IMR-90 (cell line): ENCODE data around the gene NUDCD2. TPM values are rescaled to one million over a fixed set of nuclear protein-coding genes. Genes with fewer than 3 reads are reported as not detected.
A peak's percentile ranks its signal among the peaks of the same experiment; 100 is the strongest.

Source experiments
- ATAC-seq: fragments of 200-7000 bp; cut with Tn5 transposase; 2 replicates; pipeline ENCODE4 v1.9.1; 2020; ENCODE audit warnings: low read depth, mild to moderate bottlenecking, moderate library complexity
- BruUV-seq: library from RNA; stranded (reverse); fragments of 400-500 nt; replicated peaks from 2 replicates; lab custom pipeline; 2021; lab: Mats Ljungman, UMichigan
- CTCF ChIA-PET: fragments of 300-600 bp; formaldehyde crosslinking; extraction: SDS; loops from one replicate; lab custom pipeline; 2021; ENCODE audit warnings: antibody characterized with exemption; lab: Yijun Ruan, JAX
- POLR2A ChIA-PET: fragments of 300-600 bp; sonication (Branson Sonifier 250); formaldehyde crosslinking; loops from one replicate; lab custom pipeline; 2022; ENCODE audit warnings: antibody characterized with exemption; ENCODE audit not compliant: unreplicated experiment; lab: Charles Lee
- DNase-seq: peaks from one replicate; pipeline ENCODE4 v3.0.0; 2013
- H2AFZ ChIP-seq: replicated peaks from 2 replicates; pipeline ENCODE3; 2013; ENCODE audit warnings: low read length, mild to moderate bottlenecking; ENCODE audit not compliant: poor library complexity
- H2AK5ac ChIP-seq: 2 replicates; pipeline ENCODE4 v1.6.1; 2013; ENCODE audit warnings: low read depth, low read length, inconsistent platforms
- H2AK9ac ChIP-seq: replicated peaks from 2 replicates; pipeline ENCODE3; 2013; ENCODE audit warnings: mild to moderate bottlenecking, low read depth, low read length, moderate library complexity; ENCODE audit not compliant: poor library complexity
- H2BK120ac ChIP-seq: 2 replicates; pipeline ENCODE4 v1.6.1; 2013; ENCODE audit warnings: low read depth, low read length, inconsistent platforms
- H2BK15ac ChIP-seq: 3 replicates; pipeline ENCODE4 v1.6.1; 2013; ENCODE audit warnings: low read depth, low read length, inconsistent platforms
- H2BK20ac ChIP-seq: 2 replicates; pipeline ENCODE4 v1.6.1; 2013; ENCODE audit warnings: low read depth, mild to moderate bottlenecking, inconsistent platforms, low read length, moderate library complexity
- H2BK5ac ChIP-seq: 2 replicates; pipeline ENCODE4 v1.6.1; 2013; ENCODE audit warnings: mild to moderate bottlenecking, low read depth, low read length, inconsistent platforms; ENCODE audit not compliant: poor library complexity, severe bottlenecking
- H3K14ac ChIP-seq: replicated peaks from 2 replicates; pipeline ENCODE4 v1.6.1; 2013; ENCODE audit warnings: low read depth, low read length, inconsistent platforms
- H3K18ac ChIP-seq: 2 replicates; pipeline ENCODE4 v1.6.1; 2013; ENCODE audit warnings: low read depth, low read length, control low read depth
- H3K23ac ChIP-seq: 2 replicates; pipeline ENCODE4 v1.6.1; 2013; ENCODE audit warnings: low read depth, low read length, inconsistent platforms
- H3K27ac ChIP-seq: 2 replicates; pipeline ENCODE4 v1.5.1; 2013; ENCODE audit warnings: mild to moderate bottlenecking, control low read depth, low read length; ENCODE audit not compliant: insufficient read depth
- H3K27me3 ChIP-seq: 2 replicates; pipeline ENCODE4 v1.6.1; 2013; ENCODE audit warnings: low read length; ENCODE audit not compliant: control insufficient read depth, insufficient read depth
- H3K36me3 ChIP-seq: 2 replicates; pipeline ENCODE4 v1.6.1; 2013; ENCODE audit warnings: low read length, mixed read lengths; ENCODE audit not compliant: control insufficient read depth, insufficient read depth
- H3K4ac ChIP-seq: 2 replicates; pipeline ENCODE4 v1.6.1; 2013; ENCODE audit warnings: low read depth, low read length, inconsistent platforms
- H3K4me1 ChIP-seq: 2 replicates; pipeline ENCODE4 v1.6.1; 2013; ENCODE audit warnings: low read length, mixed read lengths; ENCODE audit not compliant: control insufficient read depth, insufficient read depth
- H3K4me2 ChIP-seq: 2 replicates; pipeline ENCODE4 v1.6.1; 2013; ENCODE audit warnings: low read depth, mild to moderate bottlenecking, control low read depth, low read length, moderate library complexity
- H3K4me3 ChIP-seq: 2 replicates; pipeline ENCODE4 v1.5.1; 2013; ENCODE audit warnings: low read depth, mild to moderate bottlenecking, control low read depth, low read length, moderate library complexity; ENCODE audit not compliant: insufficient read depth
- H3K56ac ChIP-seq: 2 replicates; pipeline ENCODE4 v1.6.1; 2013; ENCODE audit warnings: low read length, inconsistent platforms; ENCODE audit not compliant: insufficient read depth; ENCODE audit errors: extremely low read depth
- H3K79me1 ChIP-seq, 2 experiments: 2 replicates each; pipeline ENCODE4 v1.6.1; 2013; ENCODE audit warnings: low read length in 2 of 2, inconsistent platforms in 1 of 2, low read depth in 1 of 2
- H3K9ac ChIP-seq: 2 replicates; pipeline ENCODE4 v1.6.1; 2013; ENCODE audit warnings: low read depth, low read length, control low read depth
- H3K9me1 ChIP-seq: 2 replicates; pipeline ENCODE4 v1.6.1; 2013; ENCODE audit warnings: low read length, inconsistent platforms; ENCODE audit not compliant: insufficient read depth
- H3K9me3 ChIP-seq: 2 replicates; pipeline ENCODE4 v1.6.1; 2013; ENCODE audit warnings: low read length; ENCODE audit not compliant: control insufficient read depth, insufficient read depth
- H4K20me1 ChIP-seq: 2 replicates; pipeline ENCODE4 v1.6.1; 2013; ENCODE audit warnings: low read length, inconsistent platforms; ENCODE audit not compliant: insufficient read depth
- H4K5ac ChIP-seq: 2 replicates; pipeline ENCODE4 v1.6.1; 2013; ENCODE audit warnings: mild to moderate bottlenecking, low read depth, low read length, control low read depth
- H4K8ac ChIP-seq, 2 experiments: 2 replicates each; pipeline ENCODE4 v1.6.1; 2013; ENCODE audit warnings: low read depth in 2 of 2, low read length in 2 of 2, control low read depth in 1 of 2, inconsistent platforms in 1 of 2
- H4K91ac ChIP-seq: 2 replicates; pipeline ENCODE4 v1.6.1; 2013; ENCODE audit warnings: low read depth, low read length, inconsistent platforms; ENCODE audit not compliant: insufficient read depth
- BHLHE40 ChIP-seq: fragments of 150-350 bp; IDR thresholded peaks from 2 replicates; pipeline ENCODE4 v1.6.1; 2016; ENCODE audit warnings: mild to moderate bottlenecking, low read depth, low read length
- CEBPB ChIP-seq: IDR thresholded peaks from 2 replicates; pipeline ENCODE4 v1.6.1; 2012; ENCODE audit warnings: low read depth, low read length, improper control_type of control experiment
- CHD1 ChIP-seq: IDR thresholded peaks from 2 replicates; pipeline ENCODE4 v1.6.1; 2012; ENCODE audit warnings: low read depth, low read length, improper control_type of control experiment
- ELK1 ChIP-seq: fragments of 150-350 bp; IDR thresholded peaks from 2 replicates; pipeline ENCODE4 v1.6.1; 2016; ENCODE audit warnings: low read depth, mild to moderate bottlenecking, low read length, moderate library complexity, borderline replicate concordance
- FOS ChIP-seq: fragments of 150-350 bp; IDR thresholded peaks from 2 replicates; pipeline ENCODE4 v1.6.1; 2016; ENCODE audit warnings: low read depth, low read length
- MAFK ChIP-seq: IDR thresholded peaks from 2 replicates; pipeline ENCODE4 v1.6.1; 2012; ENCODE audit warnings: low read depth, low read length, improper control_type of control experiment
- MAZ ChIP-seq: IDR thresholded peaks from 2 replicates; pipeline ENCODE4 v1.6.1; 2012; ENCODE audit warnings: low read depth, mild to moderate bottlenecking, low read length, improper control_type of control experiment, moderate library complexity, borderline replicate concordance
- MXI1 ChIP-seq: IDR thresholded peaks from 2 replicates; pipeline ENCODE4 v1.6.1; 2012; ENCODE audit warnings: low read depth, mild to moderate bottlenecking, low read length, moderate library complexity, borderline replicate concordance
- NFE2L2 ChIP-seq: fragments of 150-350 bp; IDR thresholded peaks from 2 replicates; pipeline ENCODE4 v1.6.1; 2016; ENCODE audit warnings: low read depth, mild to moderate bottlenecking, low read length
- POLR2A ChIP-seq: IDR thresholded peaks from 2 replicates; pipeline ENCODE4 v1.6.1; 2012; ENCODE audit warnings: mild to moderate bottlenecking, low read depth, low read length
- RAD21 ChIP-seq: IDR thresholded peaks from 2 replicates; pipeline ENCODE4 v1.6.1; 2012; ENCODE audit warnings: low read length, improper control_type of control experiment
- RCOR1 ChIP-seq: IDR thresholded peaks from 2 replicates; pipeline ENCODE4 v1.6.1; 2012; ENCODE audit warnings: mild to moderate bottlenecking, low read length, improper control_type of control experiment; ENCODE audit not compliant: insufficient replicate concordance
- SMC3 ChIP-seq: fragments of 150-350 bp; IDR thresholded peaks from 2 replicates; pipeline ENCODE4 v1.6.1; 2016; ENCODE audit warnings: low read depth, mild to moderate bottlenecking, antibody characterized with exemption, low read length, moderate library complexity
- WGBS, 2 experiments: methylation state at CpG; one replicate each; pipeline versions ENCODE4 v1.1.5 to v1.1.7; 2013; ENCODE audit warnings: missing lambda C conversion rate in 2 of 2; ENCODE audit not compliant: insufficient read length in 1 of 2; ENCODE audit errors: extremely low coverage in 2 of 2; 5-methylcytosine and 5-hydroxymethylcytosine counted together
- dilution Hi-C: fragments of 300-500 bp; cut with HindIII; formaldehyde crosslinking; loops from one replicate; pipeline ENCODE4 v1.14.3; 2018; ENCODE audit warnings: low sequenced_read_pairs; ENCODE audit not compliant: unreplicated experiment
- in situ Hi-C: fragments of 300-500 bp; cut with MboI; formaldehyde crosslinking; loops from 3 replicates; pipeline ENCODE4 v1.14.3; 2019; ENCODE audit warnings: low sequenced_read_pairs, inconsistent platforms, mixed read lengths
- intact Hi-C: fragments of 100-400 bp; cut with micrococcal nuclease; formaldehyde crosslinking; loops from 2 replicates; pipeline ENCODE4 v1.10.0; 2022
- polyA plus RNA-seq, 3 experiments: library from polyadenylated mRNA; depleted of rRNA; stranded (reverse); fragments of >200 nt; gene quantifications; 2 replicates each; pipeline ENCODE4 v1.2.3, GENCODE V29; 2012; ENCODE audit warnings: low replicate concordance in 1 of 3
- total RNA-seq: library from RNA; depleted of rRNA; stranded (reverse); fragments of >200 nt; gene quantifications from 2 replicates; pipeline ENCODE4 v1.2.3, GENCODE V29; 2012
- TF ChIP-seq, protein P1 (sequence below): fragments of 150-350 bp; IDR thresholded peaks from 2 replicates; pipeline ENCODE4 v1.6.1; 2017; ENCODE audit warnings: mild to moderate bottlenecking, antibody characterized with exemption, low read length, low read depth
- TF ChIP-seq, protein P2 (sequence below): conservative IDR thresholded peaks from 2 replicates; pipeline ENCODE4 v1.5.1; 2012; ENCODE audit warnings: mild to moderate bottlenecking, low read depth, low read length, improper control_type of control experiment

The NUDCD2 gene
- total and polyA plus RNA-seq, 2 of the 4 experiments (the other 2 are of a cell fraction) = 3.0 to 3.5 TPM

DNA sequence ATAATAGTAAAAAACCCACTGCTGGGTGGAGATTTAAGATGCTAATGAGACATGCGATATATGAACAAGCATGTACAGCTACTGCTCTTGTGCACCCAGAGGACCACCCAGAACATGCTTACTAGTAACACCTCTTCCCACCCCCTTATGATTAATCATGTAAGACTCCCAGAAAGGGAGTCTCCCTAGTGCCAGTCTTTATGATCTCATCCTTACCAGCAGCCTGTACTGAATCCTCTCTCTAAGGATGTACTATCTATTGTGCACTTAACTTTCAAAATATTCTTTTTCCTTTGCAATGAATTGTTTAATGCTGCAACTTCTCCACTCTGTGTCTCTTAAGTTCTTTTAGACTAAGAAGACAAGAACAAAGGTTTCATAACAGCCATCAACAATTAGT lies 36.4 kb upstream of the NUDCD2 start:
- no peaks in the 10 kb centered on the region for H3K27me3 ChIP-seq
- peaks cover 3% of the 10 kb centered on the region; the same call in 1 of the 2 replicates for H3K36me3 ChIP-seq
- no CpG with 5 or more reads among the region's 1 CpG for WGBS, 2 experiments
- no peak overlapping the region for H2AK9ac ChIP-seq
- no peak overlapping the region for H3K18ac ChIP-seq
- no peak overlapping the region for H3K27ac ChIP-seq
- no peak overlapping the region for H4K5ac ChIP-seq
- dilution Hi-C loops (no loop called here), in situ Hi-C loops (no loop called here), intact Hi-C loops (no loop called here)
- no peak overlapping the region for H4K91ac ChIP-seq
- no peak overlapping the region for H3K4me3 ChIP-seq
- no peak overlapping the region for H3K23ac ChIP-seq
- no peak for TF ChIP-seq CHD1
- no peak for TF ChIP-seq POLR2A
- TF ChIP-seq FOS = no peak
- TF ChIP-seq ELK1 = no peak
- no peak for TF ChIP-seq MAFK
- TF ChIP-seq MAZ = no peak
- TF ChIP-seq, protein P1, sequence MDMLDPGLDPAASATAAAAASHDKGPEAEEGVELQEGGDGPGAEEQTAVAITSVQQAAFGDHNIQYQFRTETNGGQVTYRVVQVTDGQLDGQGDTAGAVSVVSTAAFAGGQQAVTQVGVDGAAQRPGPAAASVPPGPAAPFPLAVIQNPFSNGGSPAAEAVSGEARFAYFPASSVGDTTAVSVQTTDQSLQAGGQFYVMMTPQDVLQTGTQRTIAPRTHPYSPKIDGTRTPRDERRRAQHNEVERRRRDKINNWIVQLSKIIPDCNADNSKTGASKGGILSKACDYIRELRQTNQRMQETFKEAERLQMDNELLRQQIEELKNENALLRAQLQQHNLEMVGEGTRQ = no peak
- TF ChIP-seq MXI1 = no peak
- no peak for TF ChIP-seq NFE2L2
- TF ChIP-seq, protein P2, sequence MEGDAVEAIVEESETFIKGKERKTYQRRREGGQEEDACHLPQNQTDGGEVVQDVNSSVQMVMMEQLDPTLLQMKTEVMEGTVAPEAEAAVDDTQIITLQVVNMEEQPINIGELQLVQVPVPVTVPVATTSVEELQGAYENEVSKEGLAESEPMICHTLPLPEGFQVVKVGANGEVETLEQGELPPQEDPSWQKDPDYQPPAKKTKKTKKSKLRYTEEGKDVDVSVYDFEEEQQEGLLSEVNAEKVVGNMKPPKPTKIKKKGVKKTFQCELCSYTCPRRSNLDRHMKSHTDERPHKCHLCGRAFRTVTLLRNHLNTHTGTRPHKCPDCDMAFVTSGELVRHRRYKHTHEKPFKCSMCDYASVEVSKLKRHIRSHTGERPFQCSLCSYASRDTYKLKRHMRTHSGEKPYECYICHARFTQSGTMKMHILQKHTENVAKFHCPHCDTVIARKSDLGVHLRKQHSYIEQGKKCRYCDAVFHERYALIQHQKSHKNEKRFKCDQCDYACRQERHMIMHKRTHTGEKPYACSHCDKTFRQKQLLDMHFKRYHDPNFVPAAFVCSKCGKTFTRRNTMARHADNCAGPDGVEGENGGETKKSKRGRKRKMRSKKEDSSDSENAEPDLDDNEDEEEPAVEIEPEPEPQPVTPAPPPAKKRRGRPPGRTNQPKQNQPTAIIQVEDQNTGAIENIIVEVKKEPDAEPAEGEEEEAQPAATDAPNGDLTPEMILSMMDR = no peak
- TF ChIP-seq CEBPB = no peak
- TF ChIP-seq BHLHE40 = no peak
- TF ChIP-seq RAD21 = no peak
- TF ChIP-seq SMC3 = no peak
- no peak for TF ChIP-seq RCOR1
- H2BK120ac ChIP-seq = no peak overlapping the region
- H4K8ac ChIP-seq = no peak overlapping the region
- no peaks in the 10 kb centered on the region for H3K4me1 ChIP-seq
- H3K9me1 ChIP-seq = no peaks in the 10 kb centered on the region
- DNase-seq (peak; percentile 47), ATAC-seq (peak; percentile 79)
- H2BK15ac ChIP-seq = no peak overlapping the region
- no peak overlapping the region for H2BK20ac ChIP-seq
- H3K79me1 ChIP-seq = no peaks in the 10 kb centered on the region
- ChIA-PET CTCF (no interaction called here), POLR2A (no interaction called here)
- H3K9me3 ChIP-seq = no peaks in the 10 kb centered on the region
- H2AK5ac ChIP-seq = no peak overlapping the region
- no peak overlapping the region for H3K14ac ChIP-seq
- no peak overlapping the region for H2AFZ ChIP-seq
- H3K9ac ChIP-seq = no peak overlapping the region
- no peaks in the 10 kb centered on the region for H4K20me1 ChIP-seq
- no peak overlapping the region for H3K4ac ChIP-seq
- no peak overlapping the region for H3K4me2 ChIP-seq
- H2BK5ac ChIP-seq = no peak overlapping the region
- H3K56ac ChIP-seq = no peak overlapping the region
- no TSS peak for BruUV-seq
